ENCODE measurements around the gene OMA1.
"Not testable (repeated sequence)": the region's sequence is repeated elsewhere in the genome, so short reads cannot be mapped to it uniquely, and the experiment has no call there.

The OMA1 gene

DNA sequence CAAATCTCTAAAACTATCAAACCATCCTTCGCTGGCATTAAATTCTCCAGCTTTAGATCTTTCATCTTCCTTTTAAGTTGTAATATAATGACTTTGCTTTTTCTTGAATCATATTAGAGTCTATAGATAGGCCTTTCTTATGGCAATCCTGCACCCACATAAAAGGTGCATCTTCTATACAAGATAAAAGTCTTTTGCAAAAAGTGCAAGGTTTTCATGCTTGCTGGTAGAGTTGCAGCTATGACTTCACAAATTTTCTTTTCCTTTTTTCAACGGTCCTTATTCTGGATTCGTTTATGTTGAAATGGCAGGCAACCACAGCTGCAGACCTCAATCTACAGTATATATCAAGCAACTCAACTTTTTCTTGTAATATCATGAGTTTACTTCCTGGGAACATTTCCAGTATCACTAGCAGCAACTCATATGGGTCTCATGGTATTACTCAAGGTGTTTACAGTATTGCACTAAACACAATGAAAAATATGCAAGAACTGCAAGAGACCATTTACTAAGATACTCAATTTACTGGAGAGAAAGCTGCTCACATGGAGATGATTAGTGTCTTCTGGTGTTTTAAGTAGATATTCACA lies 22.1 kb downstream of the OMA1 start:
- no peak for DNase-seq

DNA sequence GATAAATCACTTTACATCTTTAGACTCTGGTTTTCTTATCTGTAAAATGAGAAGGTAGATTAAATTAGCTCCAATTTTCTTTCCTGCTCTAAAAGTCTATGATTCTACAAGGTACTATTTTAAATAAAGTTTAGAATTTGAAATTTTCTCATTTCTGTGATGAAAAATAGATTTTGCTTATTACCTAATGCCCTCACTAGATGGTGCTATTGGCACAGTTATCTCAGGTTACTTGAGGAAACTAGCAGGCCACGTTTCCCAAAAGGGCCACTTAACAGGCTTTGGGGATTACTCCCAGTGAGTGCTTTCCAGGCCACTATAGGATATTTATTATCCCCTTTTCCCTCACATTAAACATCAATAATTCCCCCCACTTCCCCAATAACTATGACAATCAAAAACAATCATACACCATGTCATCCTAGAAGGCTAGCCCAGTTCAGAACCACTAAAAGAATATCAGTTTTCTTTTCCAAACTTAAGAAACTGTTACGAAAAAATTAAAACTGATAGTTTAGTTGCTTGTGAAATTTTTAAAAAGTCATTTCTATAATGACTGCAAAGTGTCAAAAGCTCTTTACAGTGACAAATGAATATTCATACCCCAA lies 30.6 kb downstream of the OMA1 start:
- DNase-seq, result peak; percentile 55

DNA sequence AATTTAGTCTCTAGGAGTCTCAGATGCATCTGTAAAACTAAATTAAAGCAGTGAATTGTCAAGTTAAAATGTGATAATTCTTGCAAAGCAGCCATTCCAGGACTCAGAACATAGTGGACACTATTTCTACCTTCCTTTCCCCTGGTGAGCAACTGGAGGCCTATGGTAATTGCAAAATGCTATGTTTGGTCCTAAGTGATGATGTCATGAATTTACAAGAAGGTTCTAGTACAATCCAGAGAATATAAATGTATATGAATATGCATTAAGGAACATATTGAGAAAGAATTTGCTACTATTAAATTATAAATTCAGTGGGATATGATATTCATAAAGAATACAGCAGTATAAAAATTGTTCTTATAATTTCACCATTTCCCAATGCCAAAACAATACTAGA lies 32.6 kb downstream of the OMA1 start:
- DNase-seq, result no peak

DNA sequence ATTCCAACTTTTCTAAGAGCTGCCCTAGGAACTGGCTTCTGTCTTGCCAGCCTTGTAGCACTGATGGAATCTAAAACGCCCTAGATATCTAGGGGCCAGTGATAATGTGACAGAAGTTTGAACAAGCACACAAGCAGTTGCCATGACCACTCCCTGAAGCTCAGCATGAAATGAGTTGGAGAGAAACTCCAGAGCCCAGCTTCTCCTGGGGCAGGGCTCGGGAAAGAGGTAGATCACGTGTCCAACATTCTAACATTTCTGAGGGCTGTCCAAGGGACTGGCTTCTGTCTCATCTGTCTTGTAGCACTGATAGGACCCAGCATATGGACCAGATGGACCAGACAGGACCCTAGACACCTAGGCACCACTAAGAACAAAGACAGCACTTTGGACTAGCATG lies 37.9 kb downstream of the OMA1 start:
- DNase-seq, result no peak

DNA sequence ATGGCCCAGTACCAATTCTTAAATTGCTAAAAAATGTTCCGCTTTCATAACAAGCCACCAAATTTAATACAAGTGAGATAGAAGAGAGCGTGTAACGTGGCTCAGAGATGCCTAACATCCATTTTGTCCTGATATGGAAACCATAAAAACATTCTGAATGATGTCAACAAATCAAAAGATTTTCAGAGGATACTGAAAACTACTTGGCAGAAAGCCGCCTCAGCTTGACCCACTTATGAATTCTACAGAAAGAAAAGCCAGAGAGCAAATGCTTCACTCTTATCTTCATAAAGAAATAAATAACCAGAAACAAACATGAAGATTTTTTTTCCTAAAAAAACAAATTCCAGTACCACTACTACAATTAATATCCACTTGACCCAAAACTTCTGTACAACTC lies 41.2 kb downstream of the OMA1 start:
- DNase-seq, result no peak

DNA sequence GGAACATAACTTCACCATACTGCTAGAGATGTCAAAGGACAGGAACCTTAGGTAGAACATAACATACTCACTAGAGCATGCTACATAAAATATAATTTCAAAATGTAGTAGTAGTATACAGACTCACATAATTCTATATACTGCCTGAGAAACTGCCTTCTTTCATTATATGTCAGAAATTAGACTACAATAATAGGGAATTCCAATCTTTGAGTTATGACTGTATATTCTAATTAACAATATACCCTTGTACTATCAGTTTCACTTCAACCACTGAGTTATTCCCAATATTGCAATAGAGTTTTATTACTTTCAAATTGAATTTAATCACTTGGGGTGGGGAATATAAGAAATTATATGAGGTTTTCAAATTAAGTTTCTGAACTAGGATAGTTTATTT lies 44.0 kb downstream of the OMA1 start:
- DNase-seq, result no peak

DNA sequence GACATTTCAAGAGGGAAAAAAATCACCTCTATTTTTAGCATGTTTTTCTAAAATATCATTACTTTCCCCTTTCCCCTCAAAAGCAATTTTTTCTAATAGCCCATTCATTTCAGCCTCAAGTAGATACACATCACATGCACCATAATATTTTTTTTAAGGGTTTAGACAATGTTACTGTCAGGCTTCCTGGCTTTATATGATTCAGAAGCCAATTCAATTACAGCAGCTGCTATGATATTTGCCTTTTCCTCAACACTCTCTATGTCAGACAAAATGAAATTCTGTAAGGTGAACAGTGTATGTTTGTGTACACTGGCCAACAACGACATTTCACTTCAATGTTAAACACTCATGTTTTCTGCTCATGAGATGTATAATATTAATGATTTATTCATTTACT lies 46.5 kb downstream of the OMA1 start:
- DNase-seq, result no peak

DNA sequence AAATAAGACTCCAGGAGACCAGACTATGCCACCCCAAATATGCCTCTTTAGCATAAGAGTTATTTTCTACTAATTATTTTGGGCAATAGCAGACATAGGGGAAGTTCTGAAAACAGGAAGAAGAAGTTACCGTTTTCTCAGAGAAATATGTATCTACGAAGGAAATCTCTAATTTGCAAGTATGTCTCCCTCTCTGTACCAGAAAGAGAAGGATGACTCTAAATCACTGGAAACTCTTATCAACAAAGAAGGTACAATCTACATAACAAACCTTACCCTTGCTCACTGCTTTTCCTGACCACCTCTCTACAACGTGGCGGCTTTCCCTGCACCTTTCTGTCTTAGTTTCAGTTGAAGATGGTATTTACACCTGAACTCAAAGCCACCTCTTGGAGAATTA lies 49.0 kb downstream of the OMA1 start:
- no peak for DNase-seq

DNA sequence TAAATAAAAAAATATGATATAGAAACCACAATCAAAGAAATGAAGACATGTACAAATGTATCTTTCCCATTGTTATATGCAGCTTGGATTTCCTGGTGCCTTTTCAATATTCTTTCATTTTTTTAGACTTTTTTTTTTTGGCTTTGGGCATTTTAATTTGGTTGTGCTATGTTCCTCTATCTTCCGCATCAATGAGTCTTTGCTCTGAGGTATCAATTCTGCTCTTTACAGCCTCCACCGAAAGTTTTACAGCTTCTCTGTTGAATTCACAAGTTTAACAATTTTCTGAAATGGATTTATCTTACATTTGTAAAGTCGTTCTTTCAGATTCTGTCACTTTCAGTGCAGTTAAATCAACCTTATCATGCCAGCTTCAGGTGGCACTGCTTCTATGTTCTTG lies 50.5 kb downstream of the OMA1 start:
- DNase-seq, result no peak

DNA sequence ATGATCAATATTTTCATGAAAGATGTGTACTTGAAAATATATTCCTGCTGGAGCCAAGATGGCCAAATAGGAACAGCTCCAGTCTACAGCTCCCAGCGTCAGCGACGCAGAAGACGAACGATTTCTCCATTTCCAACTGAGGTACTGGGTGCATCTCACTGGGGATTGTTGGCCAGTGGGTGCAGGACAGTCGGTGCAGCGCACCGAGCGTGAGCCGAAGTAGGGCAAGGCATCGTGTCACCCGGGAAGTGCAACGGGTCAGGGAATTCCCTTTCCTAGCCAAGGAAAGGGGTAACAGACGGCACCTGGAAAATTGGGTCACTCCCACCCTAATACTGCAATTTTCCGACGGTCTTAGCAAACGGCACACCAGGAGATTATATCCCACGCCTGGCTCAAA lies 57.6 kb downstream of the OMA1 start:
- not testable (repeated sequence) for DNase-seq

DNA sequence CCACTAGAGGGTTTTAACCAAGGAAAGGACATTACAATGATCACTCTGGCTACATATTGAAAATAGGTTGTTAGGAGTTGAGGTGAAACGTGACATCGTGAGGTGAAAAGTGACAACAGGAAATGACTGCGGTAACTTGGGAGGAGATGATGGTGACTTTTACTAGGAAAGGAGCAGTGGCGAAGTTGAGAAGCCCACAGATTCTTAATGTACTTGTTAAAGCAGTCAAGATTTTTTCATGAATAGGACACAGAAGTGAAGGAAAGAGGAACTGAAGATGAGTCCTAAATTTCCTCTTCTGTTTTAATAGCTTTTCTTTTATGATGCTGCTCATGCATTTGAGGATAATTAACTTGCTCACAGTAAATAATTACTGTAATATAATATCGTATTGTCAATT lies 59.5 kb downstream of the OMA1 start:
- no peak for DNase-seq

DNA sequence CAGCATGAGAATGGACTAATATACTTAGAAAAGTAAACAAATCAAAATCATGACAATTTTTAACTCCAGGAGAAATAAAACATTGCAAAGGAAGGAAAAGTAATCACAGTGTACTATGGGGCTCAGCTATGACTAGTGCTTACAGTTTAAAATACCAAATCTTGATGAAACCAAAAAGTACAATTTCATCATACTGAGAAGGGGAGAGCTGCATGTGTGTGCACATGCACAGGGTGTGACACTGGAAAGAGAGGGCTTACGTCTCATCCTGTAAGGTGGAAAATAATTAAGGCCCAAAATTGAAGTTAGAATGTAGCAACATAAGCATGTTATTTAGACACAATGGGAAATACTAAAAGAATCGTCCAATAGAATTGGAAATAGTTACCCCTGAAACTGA lies 64.6 kb downstream of the OMA1 start:
- no peak for DNase-seq

DNA sequence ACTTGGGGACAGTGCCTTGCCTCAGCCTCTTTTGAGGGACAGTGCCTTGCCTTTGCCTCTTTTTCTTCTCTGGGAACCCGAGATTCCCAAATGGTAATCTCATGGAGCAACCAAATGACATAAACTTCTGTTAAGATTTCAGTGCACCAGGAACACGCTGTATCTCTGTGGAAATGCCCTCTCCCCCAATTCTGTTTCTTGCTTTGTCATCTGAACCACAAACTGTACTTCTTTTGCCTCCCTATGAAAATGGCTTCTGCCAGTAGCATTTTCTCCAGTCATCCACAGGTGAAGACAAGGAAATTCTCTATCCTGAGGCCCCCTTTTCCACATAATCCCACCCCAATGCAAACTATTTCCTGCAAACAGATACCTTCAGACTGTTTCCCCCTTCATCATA lies 66.3 kb downstream of the OMA1 start:
- DNase-seq, result no peak

DNA sequence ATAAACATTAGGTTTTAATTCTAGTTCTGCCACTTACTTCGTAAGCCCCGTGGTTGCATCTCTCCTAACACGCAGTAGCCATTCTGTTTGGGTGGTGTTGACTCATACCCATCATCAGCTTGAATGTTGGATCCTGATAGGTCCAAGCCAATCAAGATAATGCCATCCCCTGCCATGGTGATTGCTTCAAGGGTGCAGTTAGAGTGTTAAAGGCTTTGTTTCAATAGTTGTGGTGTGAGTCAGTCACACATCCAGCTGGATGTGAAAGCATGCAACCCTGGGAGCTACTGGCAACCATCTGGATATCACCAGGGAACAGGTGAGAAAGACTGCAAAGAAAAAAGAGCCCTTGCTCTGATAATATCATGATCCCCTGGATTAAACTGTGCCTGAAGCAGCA lies 69.1 kb downstream of the OMA1 start:
- no peak for DNase-seq

DNA sequence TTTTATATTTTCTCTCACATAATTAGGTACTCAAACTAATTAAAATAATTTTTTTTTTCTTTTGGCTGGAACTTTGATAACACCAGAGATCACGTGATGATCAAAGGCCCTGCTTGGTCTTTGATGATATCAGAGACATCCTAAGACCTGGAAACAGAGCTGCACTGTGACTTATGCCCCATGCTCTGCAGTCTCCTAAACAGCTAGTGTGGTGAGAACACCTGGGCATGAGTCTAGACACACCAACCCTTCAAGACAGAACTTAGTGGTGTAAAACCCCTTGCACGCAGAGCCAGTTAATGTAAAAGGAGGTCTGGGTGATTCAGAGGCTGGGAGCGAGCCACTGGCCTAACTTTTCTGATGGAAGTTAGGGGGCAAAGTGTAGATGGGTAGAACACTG lies 70.3 kb downstream of the OMA1 start:
- DNase-seq, result no peak

DNA sequence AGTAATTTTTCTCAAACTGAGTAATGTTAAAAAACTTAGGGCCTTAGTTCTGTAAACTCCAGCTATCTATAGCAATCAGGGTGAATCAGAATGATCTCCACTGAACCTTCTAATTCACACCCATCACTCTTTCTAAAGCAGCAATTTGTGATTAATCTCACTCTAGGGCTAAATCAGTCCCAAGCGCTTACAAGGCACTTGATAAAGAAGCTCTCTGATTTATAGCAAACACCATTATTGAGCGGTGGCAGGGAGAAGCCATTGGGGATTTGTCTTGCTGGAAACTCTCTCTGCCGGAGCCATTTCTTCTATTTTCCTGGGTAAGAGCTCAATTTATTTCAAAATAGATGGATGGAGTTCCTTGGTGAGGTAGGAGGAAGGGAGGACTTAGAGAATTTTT lies 77.0 kb downstream of the OMA1 start:
- DNase-seq, result no peak

DNA sequence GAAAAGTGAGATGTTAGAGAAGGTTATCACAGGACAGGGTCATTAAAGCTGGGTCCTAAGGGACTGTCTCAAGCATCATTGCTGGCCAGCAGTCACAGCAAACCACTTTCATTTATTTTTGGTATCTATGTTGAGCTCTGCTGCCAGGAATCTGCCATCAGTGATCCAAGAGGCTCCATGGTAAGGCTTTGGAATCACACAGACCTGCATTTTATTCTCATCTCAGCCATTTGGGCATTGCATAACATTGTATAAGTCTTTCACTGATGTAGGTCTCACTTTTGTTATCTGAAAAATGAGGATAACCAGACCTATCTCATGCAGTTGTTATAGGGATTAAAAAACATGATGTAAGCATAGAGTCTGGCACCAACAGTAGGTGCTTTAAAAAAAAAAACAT lies 77.5 kb downstream of the OMA1 start:
- no peak for DNase-seq

DNA sequence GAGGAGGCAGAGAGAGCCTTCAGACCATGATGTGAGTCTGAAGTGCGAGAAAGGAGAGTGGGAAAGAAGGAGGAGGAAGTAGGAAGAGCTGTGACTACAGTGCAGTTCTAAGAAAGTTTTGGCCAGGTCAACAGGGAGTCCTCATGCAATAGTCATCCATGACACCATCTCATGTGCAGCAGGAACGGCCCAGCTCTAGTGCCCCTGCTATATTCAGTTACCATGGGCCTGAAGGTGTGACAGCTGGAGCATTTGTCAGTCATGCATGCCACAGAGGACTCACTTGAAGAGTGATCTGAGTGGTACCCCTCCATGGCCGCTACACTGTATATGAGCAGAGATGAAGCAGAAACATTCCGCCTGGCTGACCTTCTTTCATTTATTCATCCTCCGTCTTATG lies 77.9 kb downstream of the OMA1 start:
- DNase-seq, result no peak

DNA sequence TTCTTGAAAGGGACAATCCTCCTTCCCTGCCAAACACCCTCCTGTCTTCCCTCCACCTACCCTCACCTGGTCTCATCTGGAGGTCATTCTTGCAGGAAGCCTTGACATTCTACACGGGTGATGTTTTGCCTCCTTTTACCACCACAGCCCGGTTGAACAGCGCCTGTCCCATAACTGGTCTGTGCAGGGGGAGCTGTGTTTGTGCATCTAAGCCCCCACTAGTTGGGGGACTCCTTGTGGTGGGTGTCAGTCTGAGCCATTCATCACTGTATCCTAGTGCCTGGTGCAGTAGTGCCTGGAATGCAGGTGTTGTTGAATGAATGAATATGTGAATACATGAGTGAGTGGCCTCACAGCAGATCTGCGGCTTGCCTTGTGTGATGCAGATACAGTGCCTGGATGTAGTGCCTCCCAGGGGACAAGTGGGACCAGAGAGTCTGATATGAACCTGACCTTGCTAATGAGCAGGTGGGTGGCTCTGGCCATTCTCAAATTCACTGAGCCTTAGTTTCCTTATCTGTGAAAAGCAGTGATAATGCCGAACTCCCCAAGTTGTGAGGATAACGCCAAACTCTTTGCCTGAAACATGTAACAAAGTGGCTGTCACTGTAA lies 79.8 kb downstream of the OMA1 start:
- DNase-seq, result no peak

DNA sequence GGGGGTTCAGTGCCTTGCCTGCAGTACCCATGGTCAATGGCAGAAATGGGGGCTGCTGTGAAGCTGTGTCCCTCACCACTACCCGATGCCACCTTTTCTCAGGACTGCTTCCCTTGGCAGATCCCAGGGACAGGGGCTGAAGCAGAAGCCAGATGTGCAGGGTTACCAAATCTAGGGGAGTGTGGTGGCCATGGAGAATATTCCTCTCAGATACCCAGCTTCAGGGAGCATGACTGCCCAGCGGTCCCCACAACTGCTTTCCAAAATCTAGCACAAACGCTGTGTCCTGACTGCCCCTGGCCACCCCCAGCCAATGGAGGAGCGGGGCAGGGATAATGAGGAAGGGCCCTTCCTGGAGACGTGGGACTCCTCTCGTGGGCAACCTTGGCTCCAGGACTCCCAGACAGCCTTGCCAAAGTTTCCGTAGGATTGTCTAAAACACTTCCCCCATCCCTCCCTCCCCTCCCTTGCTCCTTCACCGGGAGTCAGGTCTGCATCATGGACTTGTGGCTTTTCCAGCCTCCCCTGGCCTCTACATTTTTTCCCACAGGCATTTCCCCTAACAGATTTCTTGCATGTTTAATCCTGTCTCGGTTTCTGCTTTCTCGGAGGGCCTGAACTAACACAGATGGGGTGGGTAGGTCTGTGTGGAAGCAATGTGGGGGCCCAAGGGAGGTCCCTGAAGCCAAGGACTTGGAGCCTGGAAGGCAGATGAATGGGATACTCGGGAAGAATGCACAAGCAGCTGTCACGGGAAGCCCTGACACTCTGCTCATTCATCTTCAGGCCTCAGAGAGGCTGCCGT lies 80.5 kb downstream of the OMA1 start:
- no peak for DNase-seq

DNA sequence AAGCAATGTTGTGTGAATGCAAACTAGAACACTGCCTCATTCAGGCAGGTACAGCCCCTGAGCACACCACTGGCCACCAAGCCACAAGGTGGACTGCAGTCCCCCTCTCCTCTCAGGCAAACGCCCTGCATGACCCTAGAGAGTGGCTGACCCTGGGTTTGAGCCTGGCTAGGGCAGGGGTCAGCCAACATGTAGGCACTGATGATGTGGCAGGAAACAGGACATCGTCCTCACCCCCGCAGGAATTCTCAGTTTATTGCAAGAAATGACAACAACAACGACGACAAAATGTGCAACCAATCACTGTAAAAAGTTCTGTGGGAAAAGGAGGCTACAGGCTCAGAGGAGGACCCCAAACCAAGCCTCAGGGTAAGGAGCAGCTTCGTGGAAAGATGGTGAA lies 81.3 kb downstream of the OMA1 start:
- DNase-seq, result no peak

DNA sequence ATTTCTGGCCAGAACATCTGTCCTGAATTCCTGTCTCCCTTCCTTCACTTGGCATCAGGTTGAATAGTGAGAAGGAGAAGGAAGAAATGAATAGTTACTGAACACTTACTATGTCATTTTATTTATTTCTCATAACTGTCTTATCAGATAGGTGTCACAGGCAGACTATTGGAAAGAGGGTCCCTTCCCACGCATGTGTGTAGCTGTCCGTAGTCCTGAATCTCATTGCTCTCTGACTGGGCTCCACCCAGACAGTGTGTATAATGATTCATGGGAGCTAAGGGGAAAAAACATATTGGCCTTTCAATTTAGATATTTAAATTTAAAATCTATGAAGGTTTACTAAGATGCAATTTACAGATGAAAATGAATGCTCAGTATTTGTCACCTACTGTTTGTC lies 86.1 kb downstream of the OMA1 start:
- DNase-seq, result no peak

DNA sequence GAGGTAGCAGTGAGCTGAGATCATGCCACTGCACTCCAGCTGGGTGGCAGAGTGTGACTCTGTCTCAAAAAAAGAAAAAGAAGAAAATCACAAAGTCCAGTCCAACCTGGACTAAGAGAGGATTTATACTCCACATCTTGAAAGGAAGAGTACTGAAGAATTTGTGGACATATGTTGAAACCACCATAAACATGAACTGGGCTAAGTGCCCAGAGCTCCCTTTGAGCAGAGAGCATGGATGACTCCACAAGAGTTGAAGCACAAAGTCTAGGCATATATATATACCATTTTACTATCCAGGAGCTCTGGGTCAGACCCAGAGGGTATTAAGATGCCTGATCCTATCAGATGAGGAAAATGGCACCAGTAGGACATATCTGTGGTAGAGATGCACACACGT lies 86.6 kb downstream of the OMA1 start:
- no peak for DNase-seq

DNA sequence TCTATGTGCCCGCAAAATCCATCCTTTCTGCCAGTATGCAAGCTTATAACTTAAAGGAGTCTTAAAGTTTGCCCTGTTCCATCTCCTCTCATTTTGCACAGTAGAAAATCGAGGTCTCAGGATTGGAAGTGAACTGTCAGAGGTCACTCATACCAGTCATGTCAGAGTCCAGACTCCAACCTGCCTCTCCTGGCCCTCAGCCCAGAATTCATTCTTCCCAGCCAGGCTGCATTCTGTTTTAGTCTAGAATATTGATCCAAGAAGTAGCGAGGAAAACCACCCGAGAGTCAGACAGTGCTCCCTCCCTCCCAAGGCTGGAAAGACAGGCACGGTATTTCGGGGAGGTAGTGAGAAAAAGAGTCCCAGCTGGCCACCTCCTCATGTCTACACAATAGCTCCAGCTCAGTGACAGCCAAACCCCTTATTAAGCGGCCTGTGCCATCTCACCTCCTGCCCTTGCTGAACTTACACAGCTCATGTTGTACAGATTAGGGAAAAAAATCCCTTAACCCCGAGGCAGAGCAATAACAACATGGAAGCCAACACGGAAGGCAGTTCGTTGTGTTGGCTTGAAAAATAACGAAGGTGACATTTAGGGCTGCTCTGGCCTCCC lies 89.4 kb downstream of the OMA1 start:
- no peak for DNase-seq

Measured in central memory CD4-positive, alpha-beta T cell (primary cell).